PC-3 (cell line): ENCODE measurements around the gene PPARD.

ENCODE experiments used
- EZH2 ChIP-seq: fragments of 300-600 bp; sonication (generic); IDR thresholded peaks from one replicate; pipeline ENCODE4 v1.6.1; 2017; ENCODE audit warnings: antibody characterized with exemption, mild to moderate bottlenecking, low read length; ENCODE audit not compliant: unreplicated experiment
- TF ChIP-seq, protein P1 (sequence below): fragments of 300-600 bp; sonication (generic); conservative IDR thresholded peaks from 2 replicates; pipeline ENCODE4 v1.5.1; 2017; ENCODE audit warnings: antibody characterized with exemption, low read depth, mild to moderate bottlenecking, low read length

DNA sequence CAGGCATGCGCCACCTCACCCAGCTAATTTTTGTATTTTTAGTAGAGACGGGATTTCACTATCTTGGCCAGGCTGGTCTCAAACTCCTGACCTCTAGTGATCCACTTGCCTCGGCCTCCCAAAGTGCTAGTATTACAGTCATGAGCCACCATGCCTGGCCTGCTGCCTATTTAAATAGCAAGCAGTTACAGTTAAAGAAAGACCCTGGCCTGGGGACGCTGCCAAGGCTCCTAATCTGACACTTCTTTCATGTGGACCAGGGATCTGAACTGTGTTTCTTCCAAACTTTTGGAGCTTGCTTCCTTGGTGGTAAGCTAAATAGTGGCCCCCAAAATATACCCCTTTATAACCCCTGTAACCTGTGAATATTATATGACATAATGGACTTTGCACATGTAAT, 15.3 kb downstream of the PPARD start:
- TF ChIP-seq, protein P1, sequence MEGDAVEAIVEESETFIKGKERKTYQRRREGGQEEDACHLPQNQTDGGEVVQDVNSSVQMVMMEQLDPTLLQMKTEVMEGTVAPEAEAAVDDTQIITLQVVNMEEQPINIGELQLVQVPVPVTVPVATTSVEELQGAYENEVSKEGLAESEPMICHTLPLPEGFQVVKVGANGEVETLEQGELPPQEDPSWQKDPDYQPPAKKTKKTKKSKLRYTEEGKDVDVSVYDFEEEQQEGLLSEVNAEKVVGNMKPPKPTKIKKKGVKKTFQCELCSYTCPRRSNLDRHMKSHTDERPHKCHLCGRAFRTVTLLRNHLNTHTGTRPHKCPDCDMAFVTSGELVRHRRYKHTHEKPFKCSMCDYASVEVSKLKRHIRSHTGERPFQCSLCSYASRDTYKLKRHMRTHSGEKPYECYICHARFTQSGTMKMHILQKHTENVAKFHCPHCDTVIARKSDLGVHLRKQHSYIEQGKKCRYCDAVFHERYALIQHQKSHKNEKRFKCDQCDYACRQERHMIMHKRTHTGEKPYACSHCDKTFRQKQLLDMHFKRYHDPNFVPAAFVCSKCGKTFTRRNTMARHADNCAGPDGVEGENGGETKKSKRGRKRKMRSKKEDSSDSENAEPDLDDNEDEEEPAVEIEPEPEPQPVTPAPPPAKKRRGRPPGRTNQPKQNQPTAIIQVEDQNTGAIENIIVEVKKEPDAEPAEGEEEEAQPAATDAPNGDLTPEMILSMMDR = no peak
- TF ChIP-seq EZH2 = no peak
